HepG2 (cell line): ENCODE results near the gene BZW1. TPM values are rescaled to one million over a fixed set of nuclear protein-coding genes. Genes with fewer than 3 reads are reported as not detected.

Source experiments
- ATAC-seq: fragments of 200-7000 bp; cut with Tn5 transposase; 3 replicates; pipeline ENCODE4 v1.9.1; 2020; ENCODE audit warnings: mild to moderate bottlenecking, moderate library complexity
- BruUV-seq: library from RNA; stranded (reverse); fragments of 400-500 nt; replicated peaks from 2 replicates; lab custom pipeline; 2021; lab: Mats Ljungman, UMichigan
- CTCF ChIA-PET: fragments of 300-600 bp; formaldehyde crosslinking; extraction: SDS; loops from one replicate; lab custom pipeline; 2021; ENCODE audit warnings: low total read pairs, inconsistent platforms, low intra/inter-chr PET ratio; lab: Yijun Ruan, JAX
- POLR2A ChIA-PET: fragments of 350-600 bp; sonication (Branson Sonifier 250); formaldehyde crosslinking; loops from one replicate; lab custom pipeline; 2020; ENCODE audit warnings: antibody characterized with exemption, inconsistent platforms; lab: Yijun Ruan, JAX
- DNase-seq: peaks from one replicate; pipeline ENCODE4 v3.0.0-alpha.2; 2015; ENCODE audit warnings: low spot score
- FAIRE-seq: peaks from 3 replicates; lab custom pipeline; 2011; peaks lifted over from hg19 to GRCh38; lab: Jason Lieb, UNC
- H2AFZ ChIP-seq: one replicate; pipeline ENCODE4 v1.6.1; 2011; ENCODE audit warnings: low read length, inconsistent platforms
- H3K27ac ChIP-seq: fragments of 300-600 bp; 3 replicates; pipeline ENCODE4 v1.8.0; 2011; ENCODE audit warnings: mixed run types, mild to moderate bottlenecking, mixed read lengths, low read length, inconsistent platforms; ENCODE audit not compliant: insufficient read depth; ENCODE audit errors: extremely low read length
- H3K27me3 ChIP-seq, 2 experiments: fragments of 200-600 bp in 1 of 2; 2 replicates in 1 of 2; 3 replicates in 1 of 2; pipeline versions ENCODE4 v1.6.0 to v1.8.0; 2011; ENCODE audit warnings: low read length in 2 of 2, mild to moderate bottlenecking in 2 of 2, moderate library complexity in 2 of 2, inconsistent platforms in 1 of 2; ENCODE audit not compliant: insufficient read depth in 2 of 2, control insufficient read depth in 1 of 2
- H3K36me3 ChIP-seq, 2 experiments: fragments of 200-600 bp in 1 of 2; replicated peaks in 1 of 2; 2 replicates in 1 of 2; 3 replicates in 1 of 2; pipeline versions ENCODE4 v1.5.1 to v1.8.0; 2011; ENCODE audit warnings: low read length in 2 of 2, inconsistent platforms in 1 of 2; ENCODE audit not compliant: insufficient read depth in 2 of 2, control insufficient read depth in 1 of 2
- H3K4me1 ChIP-seq: 2 replicates; pipeline ENCODE4 v1.5.1; 2012; ENCODE audit warnings: low read length, inconsistent platforms; ENCODE audit not compliant: insufficient read depth
- H3K4me2 ChIP-seq: 2 replicates; pipeline ENCODE4 v1.6.0; 2011; ENCODE audit warnings: low read depth, low read length, inconsistent platforms
- H3K4me3 ChIP-seq, 3 experiments: fragments of 200-600 bp in 1 of 3; sonication (generic), shearing (Covaris generic) in 1 of 3; replicated peaks in 1 of 3; 2 replicates each; pipeline ENCODE4 v1.5.1; 2011 to 2016; ENCODE audit warnings: low read length in 3 of 3, inconsistent platforms in 2 of 3, low read depth in 2 of 3, mild to moderate bottlenecking in 2 of 3, control low read depth in 1 of 3, mixed read lengths in 1 of 3; ENCODE audit not compliant: insufficient read depth in 1 of 3
- H3K79me2 ChIP-seq: one replicate; pipeline ENCODE4 v1.6.1; 2011; ENCODE audit warnings: low read length, inconsistent platforms; ENCODE audit not compliant: insufficient read depth
- H3K9ac ChIP-seq: 2 replicates; pipeline ENCODE4 v1.6.0; 2011; ENCODE audit warnings: mild to moderate bottlenecking, low read depth, low read length, inconsistent platforms; ENCODE audit not compliant: insufficient read depth
- H3K9me3 ChIP-seq: 2 replicates; pipeline ENCODE4 v1.5.1; 2012; ENCODE audit warnings: mild to moderate bottlenecking, low read length
- H4K20me1 ChIP-seq: 2 replicates; pipeline ENCODE4 v1.6.0; 2011; ENCODE audit warnings: inconsistent platforms, mild to moderate bottlenecking, low read length, moderate library complexity; ENCODE audit not compliant: insufficient read depth
- CENPT ChIP-seq: sonication (generic); formaldehyde crosslinking; IDR thresholded peaks from 2 replicates; pipeline ENCODE4 v1.8.0; 2022; ENCODE audit warnings: low read depth, mild to moderate bottlenecking, moderate library complexity, missing genetic modification reagents
- MAZ ChIP-seq, 2 experiments: sonication (generic) in 1 of 2; formaldehyde crosslinking in 1 of 2; IDR thresholded peaks; 2 replicates each; pipeline versions ENCODE4 v1.5.0 to v1.6.1; 2012 to 2020; ENCODE audit warnings: low read depth in 2 of 2, mild to moderate bottlenecking in 2 of 2, borderline replicate concordance in 1 of 2, improper control_type of control experiment in 1 of 2, low read length in 1 of 2, missing genetic modification reagents in 1 of 2, moderate library complexity in 1 of 2
- YY1 ChIP-seq: IDR thresholded peaks from 2 replicates; pipeline ENCODE4 v1.6.1; 2011; ENCODE audit warnings: low read length, low read depth, moderate library complexity, mild to moderate bottlenecking; ENCODE audit not compliant: insufficient read depth, insufficient replicate concordance
- ZNF670 ChIP-seq: sonication (generic); formaldehyde crosslinking; IDR thresholded peaks from 2 replicates; pipeline ENCODE4 v1.8.0; 2022; ENCODE audit warnings: mild to moderate bottlenecking, missing genetic modification reagents, borderline replicate concordance
- WGBS: methylation state at CpG from one replicate; pipeline ENCODE4 v1.1.6; 2017; ENCODE audit warnings: low lambda C conversion rate; 5-methylcytosine and 5-hydroxymethylcytosine counted together
- in situ Hi-C: cut with HindIII; loops from 2 replicates; pipeline ENCODE4 v1.10.0; 2017; ENCODE audit warnings: low pct_unique_long_range_greater_than_20kb; ENCODE audit not compliant: extremely low pct_ligation_motif_present
- intact Hi-C: fragments of 100-400 bp; cut with micrococcal nuclease; formaldehyde crosslinking; loops from one replicate; pipeline ENCODE4 v1.10.0; 2022; ENCODE audit not compliant: unreplicated experiment
- polyA plus RNA-seq, 8 experiments: library from polyadenylated mRNA; depleted of rRNA in 3 of 8; stranded (reverse) in 7 of 8; unstranded in 1 of 8; fragments of >200 nt; fragmentation: Illumina TruSeq in 4 of 8; extraction: Trizol in 4 of 8; gene quantifications; 2 replicates each; pipeline versions ENCODE4 v1.2.1 to v1.2.3, GENCODE V29; 2011 to 2016; ENCODE audit warnings: low read depth in 4 of 8, missing spikeins in 1 of 8, mixed read lengths in 1 of 8; ENCODE audit not compliant: insufficient read depth in 1 of 8
- total RNA-seq, 5 experiments: library from RNA; depleted of rRNA; stranded (reverse); fragments of >200 nt; fragmentation: Illumina TruSeq; extraction: Trizol; gene quantifications; 2 replicates each; pipeline ENCODE4 v1.2.3, GENCODE V29; 2016; ENCODE audit warnings: low read depth in 1 of 5
- TF ChIP-seq, protein P1 (sequence below): sonication (generic); formaldehyde crosslinking; IDR thresholded peaks from 2 replicates; pipeline ENCODE4 v1.8.0; 2022; ENCODE audit warnings: mild to moderate bottlenecking, missing genetic modification reagents
- TF ChIP-seq, protein P2 (sequence below), 2 experiments: sonication (generic) in 1 of 2; formaldehyde crosslinking in 1 of 2; IDR thresholded peaks; 2 replicates each; pipeline versions ENCODE4 v1.4.0 to v1.6.1; 2018 to 2020; ENCODE audit warnings: missing genetic modification reagents in 2 of 2, borderline replicate concordance in 1 of 2, low read depth in 1 of 2, mild to moderate bottlenecking in 1 of 2, missing biosample characterization in 1 of 2
- TF ChIP-seq, protein P3 (sequence below): sonication (generic); formaldehyde crosslinking; IDR thresholded peaks from 2 replicates; pipeline ENCODE4 v1.5.0; 2020; ENCODE audit warnings: mild to moderate bottlenecking, missing genetic modification reagents, borderline replicate concordance

Gene BZW1
- total and polyA plus RNA-seq, 2 of the 13 experiments (the other 11 are each of a cell fraction or from before 2014, with no cell fraction given), result 106 to 384 TPM

DNA sequence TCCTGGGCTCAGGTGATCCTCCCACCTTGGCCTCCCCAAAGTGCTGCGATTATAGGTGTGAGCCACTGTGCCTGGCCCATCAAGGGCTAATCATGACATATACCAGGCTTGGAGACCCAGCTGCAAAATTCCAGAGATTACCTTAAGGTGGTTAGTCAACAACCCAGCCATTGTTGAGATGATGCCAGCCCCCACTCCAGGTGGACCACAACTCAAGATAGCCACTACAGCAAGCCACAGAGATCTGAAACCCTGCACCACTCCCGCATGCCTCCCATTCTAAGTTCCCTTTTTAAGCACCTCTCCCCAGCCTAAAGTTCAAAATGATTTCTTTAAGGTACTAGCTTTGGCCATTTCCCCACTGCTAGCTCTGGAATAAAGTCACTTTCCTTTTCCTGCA lies 57.3 kb downstream of the BZW1 start:
- Histone ChIP-seq H3K4me2 (no peak overlapping the region), H2AFZ (no peak overlapping the region), H3K79me2 (peaks cover 5% of the 10 kb centered on the region), H3K36me3 (peaks cover 10 to 19% of the 10 kb centered on the region in 2 experiments; a peak in 4 of 5 replicates), H3K27me3 (no peaks in the 10 kb centered on the region; a peak in 1 of 5 replicates), H3K27ac (no peak overlapping the region), H3K9ac (no peak overlapping the region), H3K4me1 (peaks cover 29% of the 10 kb centered on the region), H3K4me3 (no peak overlapping the region), H3K9me3 (no peaks in the 10 kb centered on the region), H4K20me1 (no peaks in the 10 kb centered on the region)
- no peak for ATAC-seq
- TF ChIP-seq MAZ (IDR thresholded peaks at IDR 0.05; ENCODE audit: borderline replicate concordance, low read depth, low read length) (no peak), MAZ (CRISPR knock-in tag; IDR thresholded peaks at IDR 0.05; ENCODE audit: low read depth) (no peak), YY1 (no peak), ZNF670 (CRISPR knock-in tag) (no peak), CENPT (no peak)
- TF ChIP-seq, protein P1, sequence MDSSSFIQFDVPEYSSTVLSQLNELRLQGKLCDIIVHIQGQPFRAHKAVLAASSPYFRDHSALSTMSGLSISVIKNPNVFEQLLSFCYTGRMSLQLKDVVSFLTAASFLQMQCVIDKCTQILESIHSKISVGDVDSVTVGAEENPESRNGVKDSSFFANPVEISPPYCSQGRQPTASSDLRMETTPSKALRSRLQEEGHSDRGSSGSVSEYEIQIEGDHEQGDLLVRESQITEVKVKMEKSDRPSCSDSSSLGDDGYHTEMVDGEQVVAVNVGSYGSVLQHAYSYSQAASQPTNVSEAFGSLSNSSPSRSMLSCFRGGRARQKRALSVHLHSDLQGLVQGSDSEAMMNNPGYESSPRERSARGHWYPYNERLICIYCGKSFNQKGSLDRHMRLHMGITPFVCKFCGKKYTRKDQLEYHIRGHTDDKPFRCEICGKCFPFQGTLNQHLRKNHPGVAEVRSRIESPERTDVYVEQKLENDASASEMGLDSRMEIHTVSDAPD (CRISPR knock-in tag), result no peak
- TF ChIP-seq, protein P2, sequence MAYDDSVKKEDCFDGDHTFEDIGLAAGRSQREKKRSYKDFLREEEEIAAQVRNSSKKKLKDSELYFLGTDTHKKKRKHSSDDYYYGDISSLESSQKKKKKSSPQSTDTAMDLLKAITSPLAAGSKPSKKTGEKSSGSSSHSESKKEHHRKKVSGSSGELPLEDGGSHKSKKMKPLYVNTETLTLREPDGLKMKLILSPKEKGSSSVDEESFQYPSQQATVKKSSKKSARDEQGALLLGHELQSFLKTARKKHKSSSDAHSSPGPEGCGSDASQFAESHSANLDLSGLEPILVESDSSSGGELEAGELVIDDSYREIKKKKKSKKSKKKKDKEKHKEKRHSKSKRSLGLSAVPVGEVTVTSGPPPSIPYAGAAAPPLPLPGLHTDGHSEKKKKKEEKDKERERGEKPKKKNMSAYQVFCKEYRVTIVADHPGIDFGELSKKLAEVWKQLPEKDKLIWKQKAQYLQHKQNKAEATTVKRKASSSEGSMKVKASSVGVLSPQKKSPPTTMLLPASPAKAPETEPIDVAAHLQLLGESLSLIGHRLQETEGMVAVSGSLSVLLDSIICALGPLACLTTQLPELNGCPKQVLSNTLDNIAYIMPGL (CRISPR knock-in tag; IDR thresholded peaks at IDR 0.05; ENCODE audit: borderline replicate concordance in 1 of 2, low read depth in 1 of 2), result no peak
- TF ChIP-seq, protein P3, sequence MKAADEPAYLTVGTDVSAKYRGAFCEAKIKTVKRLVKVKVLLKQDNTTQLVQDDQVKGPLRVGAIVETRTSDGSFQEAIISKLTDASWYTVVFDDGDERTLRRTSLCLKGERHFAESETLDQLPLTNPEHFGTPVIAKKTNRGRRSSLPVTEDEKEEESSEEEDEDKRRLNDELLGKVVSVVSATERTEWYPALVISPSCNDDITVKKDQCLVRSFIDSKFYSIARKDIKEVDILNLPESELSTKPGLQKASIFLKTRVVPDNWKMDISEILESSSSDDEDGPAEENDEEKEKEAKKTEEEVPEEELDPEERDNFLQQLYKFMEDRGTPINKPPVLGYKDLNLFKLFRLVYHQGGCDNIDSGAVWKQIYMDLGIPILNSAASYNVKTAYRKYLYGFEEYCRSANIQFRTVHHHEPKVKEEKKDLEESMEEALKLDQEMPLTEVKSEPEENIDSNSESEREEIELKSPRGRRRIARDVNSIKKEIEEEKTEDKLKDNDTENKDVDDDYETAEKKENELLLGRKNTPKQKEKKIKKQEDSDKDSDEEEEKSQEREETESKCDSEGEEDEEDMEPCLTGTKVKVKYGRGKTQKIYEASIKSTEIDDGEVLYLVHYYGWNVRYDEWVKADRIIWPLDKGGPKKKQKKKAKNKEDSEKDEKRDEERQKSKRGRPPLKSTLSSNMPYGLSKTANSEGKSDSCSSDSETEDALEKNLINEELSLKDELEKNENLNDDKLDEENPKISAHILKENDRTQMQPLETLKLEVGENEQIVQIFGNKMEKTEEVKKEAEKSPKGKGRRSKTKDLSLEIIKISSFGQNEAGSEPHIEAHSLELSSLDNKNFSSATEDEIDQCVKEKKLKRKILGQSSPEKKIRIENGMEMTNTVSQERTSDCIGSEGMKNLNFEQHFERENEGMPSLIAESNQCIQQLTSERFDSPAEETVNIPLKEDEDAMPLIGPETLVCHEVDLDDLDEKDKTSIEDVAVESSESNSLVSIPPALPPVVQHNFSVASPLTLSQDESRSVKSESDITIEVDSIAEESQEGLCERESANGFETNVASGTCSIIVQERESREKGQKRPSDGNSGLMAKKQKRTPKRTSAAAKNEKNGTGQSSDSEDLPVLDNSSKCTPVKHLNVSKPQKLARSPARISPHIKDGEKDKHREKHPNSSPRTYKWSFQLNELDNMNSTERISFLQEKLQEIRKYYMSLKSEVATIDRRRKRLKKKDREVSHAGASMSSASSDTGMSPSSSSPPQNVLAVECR (CRISPR knock-in tag), result no peak
- intact Hi-C loops (no loop called here), in situ Hi-C loops (no loop called here)
- POLR2A ChIA-PET, result interaction anchor here (0.9 to 3.9 kb wide), 2 partner anchors 20 to 24 kb away, joined by 4 to 23 read pairs; partner anchors contain the start of genes NIF3L1 and PPIL3
- no peak for DNase-seq
- CTCF ChIA-PET, result no interaction called here
- WGBS, result 97% methylated on average over 2 of the region's 2 CpGs
- BruUV-seq, result no TSS peak
- FAIRE-seq, result no peak
